GM12878 (cell line): ENCODE data around the gene STARD8. TPM values are rescaled to one million over a fixed set of nuclear protein-coding genes. Genes with fewer than 3 reads are reported as not detected.

ENCODE experiments used
- ATAC-seq: fragments of 200-7000 bp; cut with Tn5 transposase; 3 replicates; pipeline ENCODE4 v1.9.1; 2020; ENCODE audit warnings: mild to moderate bottlenecking, moderate library complexity
- BruUV-seq: library from RNA; stranded (reverse); fragments of 400-500 nt; replicated peaks from 2 replicates; lab custom pipeline; 2021; lab: Mats Ljungman, UMichigan
- CTCF ChIA-PET: fragments of 300-600 bp; sonication (Branson Sonifier 250); formaldehyde crosslinking; extraction: SDS; loops from one replicate; lab custom pipeline; 2021; ENCODE audit warnings: inconsistent platforms; lab: Yijun Ruan, JAX
- POLR2A ChIA-PET: fragments of 350-600 bp; formaldehyde crosslinking; extraction: SDS; loops from one replicate; lab custom pipeline; 2021; ENCODE audit warnings: inconsistent platforms; lab: Charles Lee
- RAD21 ChIA-PET: fragments of 300-600 bp; sonication (Branson Sonifier 250); formaldehyde crosslinking; loops from one replicate; lab custom pipeline; 2023; ENCODE audit warnings: antibody characterized with exemption; ENCODE audit not compliant: unreplicated experiment; lab: Charles Lee
- SMC1A ChIA-PET: fragments of 300-600 bp; sonication (Branson Sonifier 250); formaldehyde crosslinking; loops from one replicate; lab custom pipeline; 2023; ENCODE audit not compliant: unreplicated experiment, uncharacterized antibody; lab: Charles Lee
- DNase-seq: peaks from one replicate; pipeline ENCODE4 v3.0.0-alpha.2; 2011; ENCODE audit warnings: low read depth, low spot score
- FAIRE-seq: peaks from 3 replicates; lab custom pipeline; 2011; peaks lifted over from hg19 to GRCh38; lab: Jason Lieb, UNC
- H2AFZ ChIP-seq: 2 replicates; pipeline ENCODE4 v1.6.0; 2011; ENCODE audit warnings: low read depth, low read length, control low read depth; ENCODE audit not compliant: control insufficient read depth
- H3K27ac ChIP-seq: 2 replicates; pipeline ENCODE4 v1.5.1; 2011; ENCODE audit warnings: control low read depth; ENCODE audit not compliant: control insufficient read depth, insufficient read depth
- H3K27me3 ChIP-seq, 2 experiments: replicated peaks in 1 of 2; 2 replicates each; pipeline versions ENCODE4 v1.6.0 to v1.6.1; 2011; ENCODE audit warnings: low read length in 1 of 2; ENCODE audit not compliant: control insufficient read depth in 2 of 2, insufficient read depth in 2 of 2
- H3K36me3 ChIP-seq, 2 experiments: 2 replicates each; pipeline ENCODE4 v1.5.1; 2011; ENCODE audit warnings: low read length in 1 of 2; ENCODE audit not compliant: control insufficient read depth in 2 of 2, insufficient read depth in 2 of 2
- H3K4me1 ChIP-seq: 2 replicates; pipeline ENCODE4 v1.6.1; 2011; ENCODE audit warnings: mild to moderate bottlenecking, low read length, moderate library complexity, mixed read lengths; ENCODE audit not compliant: control insufficient read depth, insufficient read depth
- H3K4me2 ChIP-seq: 2 replicates; pipeline ENCODE4 v1.6.0; 2011; ENCODE audit warnings: control low read depth; ENCODE audit not compliant: control insufficient read depth, insufficient read depth
- H3K4me3 ChIP-seq: fragments of 200-600 bp; sonication (generic); 2 replicates; pipeline ENCODE4 v1.5.1; 2016
- H3K79me2 ChIP-seq: 2 replicates; pipeline ENCODE4 v1.6.0; 2011; ENCODE audit warnings: low read length; ENCODE audit not compliant: control insufficient read depth, insufficient read depth
- H3K9ac ChIP-seq: 2 replicates; pipeline ENCODE4 v1.8.0; 2011; ENCODE audit warnings: low read length, control low read depth, mixed read lengths; ENCODE audit not compliant: control insufficient read depth, insufficient read depth
- H3K9me3 ChIP-seq: replicated peaks from 3 replicates; pipeline ENCODE4 v1.5.1; 2011; ENCODE audit warnings: mild to moderate bottlenecking, low read length; ENCODE audit not compliant: control insufficient read depth, insufficient read depth
- H4K20me1 ChIP-seq: 2 replicates; pipeline ENCODE4 v1.6.0; 2011; ENCODE audit not compliant: control insufficient read depth, insufficient read depth
- BMI1 ChIP-seq: fragments of 450-650 bp; IDR thresholded peaks from 2 replicates; pipeline ENCODE4 v1.6.1; 2016; ENCODE audit warnings: mild to moderate bottlenecking, moderate library complexity, borderline replicate concordance
- BRCA1 ChIP-seq: IDR thresholded peaks from 2 replicates; pipeline ENCODE4 v1.6.1; 2011; ENCODE audit warnings: low read depth, low read length, improper control_type of control experiment
- EGR1 ChIP-seq, 2 experiments: IDR thresholded peaks; 1 replicate in 1 of 2; 2 replicates in 1 of 2; pipeline ENCODE4 v1.6.1; 2011 to 2012; ENCODE audit warnings: low read depth in 2 of 2, low read length in 2 of 2, borderline replicate concordance in 1 of 2, mild to moderate bottlenecking in 1 of 2, moderate library complexity in 1 of 2
- HDAC2 ChIP-seq: fragments of 200-600 bp; sonication (generic); IDR thresholded peaks from 2 replicates; pipeline ENCODE4 v1.6.1; 2017
- JUND ChIP-seq: IDR thresholded peaks from 2 replicates; pipeline ENCODE4 v1.6.1; 2012; ENCODE audit warnings: low read depth, mild to moderate bottlenecking, low read length, improper control_type of control experiment, moderate library complexity
- KAT2A ChIP-seq: conservative IDR thresholded peaks from 2 replicates; pipeline ENCODE4 v1.6.1; 2011; ENCODE audit warnings: low read depth, low read length; ENCODE audit not compliant: control insufficient read depth
- PAX8 ChIP-seq: fragments of 450-650 bp; IDR thresholded peaks from 2 replicates; pipeline ENCODE4 v1.6.1; 2017; ENCODE audit warnings: mild to moderate bottlenecking, moderate library complexity
- SIX5 ChIP-seq: IDR thresholded peaks from 2 replicates; pipeline ENCODE4 v1.6.1; 2011; ENCODE audit warnings: mild to moderate bottlenecking, low read depth, low read length, moderate library complexity; ENCODE audit not compliant: severe bottlenecking
- STAT3 ChIP-seq: IDR thresholded peaks from 2 replicates; pipeline ENCODE4 v1.6.1; 2011; ENCODE audit warnings: low read depth, low read length, improper control_type of control experiment
- SUZ12 ChIP-seq: fragments of 200-600 bp; sonication (generic); IDR thresholded peaks from one replicate; pipeline ENCODE4 v1.6.1; 2018; ENCODE audit warnings: antibody characterized with exemption, mild to moderate bottlenecking; ENCODE audit not compliant: unreplicated experiment
- TBL1XR1 ChIP-seq: IDR thresholded peaks from 2 replicates; pipeline ENCODE4 v1.6.1; 2012; ENCODE audit warnings: low read depth, low read length, improper control_type of control experiment
- WGBS: methylation state at CpG from one replicate; pipeline ENCODE4 v1.1.6; 2016; ENCODE audit warnings: low lambda C conversion rate; ENCODE audit not compliant: insufficient replicate concordance, insufficient coverage; ENCODE audit errors: missing lambda C conversion rate; 5-methylcytosine and 5-hydroxymethylcytosine counted together
- in situ Hi-C: fragments of 300-500 bp; cut with MboI; formaldehyde crosslinking; loops from 9 replicates; pipeline ENCODE4 v1.14.3; 2018; ENCODE audit warnings: mixed read lengths
- intact Hi-C: fragments of 100-400 bp; cut with micrococcal nuclease; formaldehyde crosslinking; loops from one replicate; pipeline ENCODE4 v1.14.2; 2022; ENCODE audit not compliant: unreplicated experiment
- polyA plus RNA-seq, 11 experiments: library from polyadenylated mRNA; depleted of rRNA in 4 of 11; unstranded in 6 of 11; stranded (reverse) in 5 of 11; fragments of >200 nt; fragmentation: Nextera tagmentation in 4 of 11; fragmentation: Illumina TruSeq in 1 of 11; extraction: Ambion mirVana in 4 of 11; extraction: Trizol in 1 of 11; gene quantifications; 1 replicate in 1 of 11; 2 replicates in 10 of 11; pipeline versions ENCODE4 v1.2.1 to v1.2.3, GENCODE V29; 2011 to 2016; ENCODE audit warnings: inconsistent platforms in 2 of 11, missing spikeins in 2 of 11, low read depth in 1 of 11
- total RNA-seq, 4 experiments: library from RNA; depleted of rRNA in 3 of 4; stranded (reverse); fragments of >200 nt in 3 of 4; fragmentation: Illumina TruSeq in 1 of 4; extraction: Trizol in 1 of 4; gene quantifications; 2 replicates each; pipeline versions ENCODE4 v1.2.1 to v1.2.3, GENCODE V29; 2013 to 2021
- TF ChIP-seq, protein P1 (sequence below): IDR thresholded peaks from 2 replicates; pipeline ENCODE4 v1.6.1; 2011; ENCODE audit warnings: borderline replicate concordance, low read depth, mild to moderate bottlenecking, moderate library complexity, low read length; ENCODE audit not compliant: insufficient read depth, poor library complexity, severe bottlenecking

Gene STARD8
- total and polyA plus RNA-seq, 10 of the 15 experiments (the other 5 are each of a cell fraction or from before 2014, with no cell fraction given): 0.03 to 0.14 (median 0.07) TPM; not detected in 6

DNA sequence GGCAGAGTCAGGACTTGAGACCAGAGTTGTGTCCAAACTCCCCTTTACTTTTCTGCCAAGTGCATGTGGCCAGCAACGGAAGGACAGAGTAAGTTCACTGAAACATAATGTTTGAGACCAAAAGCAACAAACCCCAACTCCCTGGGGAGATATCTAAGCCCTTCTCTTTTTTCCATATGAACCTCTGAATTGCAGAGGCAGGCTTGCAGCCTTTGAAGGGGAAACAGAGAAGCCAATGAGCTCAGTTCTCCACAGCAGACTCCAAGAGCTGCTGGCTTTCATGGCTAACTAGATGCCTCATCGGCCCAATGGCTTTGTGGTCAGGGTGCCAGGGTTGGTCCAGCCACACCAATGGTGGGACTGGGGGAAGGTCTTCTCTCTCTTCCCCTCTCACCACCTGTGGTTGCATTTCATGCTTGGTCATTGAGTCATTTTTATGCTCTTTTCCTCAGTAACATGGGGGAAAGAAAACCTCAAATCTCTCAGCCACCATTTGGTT, 34.0 kb downstream of the STARD8 start:
- 0% methylated on average over 2 of the region's 2 CpGs for WGBS
- Histone ChIP-seq H2AFZ (no peak overlapping the region), H4K20me1 (no peaks in the 10 kb centered on the region), H3K27me3 (no peaks in the 10 kb centered on the region; a peak in 1 of 4 replicates), H3K4me3 (no peak overlapping the region), H3K27ac (no peak overlapping the region)
- FAIRE-seq (no peak), ATAC-seq (no peak), DNase-seq (peak; percentile 3)
- no TSS peak for BruUV-seq
- intact Hi-C loops: no loop called here
- ChIA-PET RAD21 (no interaction called here), SMC1A (no interaction called here)
- no peak for TF ChIP-seq KAT2A
- no peak for TF ChIP-seq SUZ12
- no peak for TF ChIP-seq PAX8
- no peak for TF ChIP-seq SIX5
- TF ChIP-seq EGR1 (IDR thresholded peaks at IDR 0.05; ENCODE audit: borderline replicate concordance in 1 of 2, low read depth in 2 of 2, low read length in 2 of 2): no peak
- TF ChIP-seq HDAC2: no peak
- no peak for TF ChIP-seq STAT3
- TF ChIP-seq JUND: no peak
- TF ChIP-seq BMI1: no peak
- TF ChIP-seq, protein P1, sequence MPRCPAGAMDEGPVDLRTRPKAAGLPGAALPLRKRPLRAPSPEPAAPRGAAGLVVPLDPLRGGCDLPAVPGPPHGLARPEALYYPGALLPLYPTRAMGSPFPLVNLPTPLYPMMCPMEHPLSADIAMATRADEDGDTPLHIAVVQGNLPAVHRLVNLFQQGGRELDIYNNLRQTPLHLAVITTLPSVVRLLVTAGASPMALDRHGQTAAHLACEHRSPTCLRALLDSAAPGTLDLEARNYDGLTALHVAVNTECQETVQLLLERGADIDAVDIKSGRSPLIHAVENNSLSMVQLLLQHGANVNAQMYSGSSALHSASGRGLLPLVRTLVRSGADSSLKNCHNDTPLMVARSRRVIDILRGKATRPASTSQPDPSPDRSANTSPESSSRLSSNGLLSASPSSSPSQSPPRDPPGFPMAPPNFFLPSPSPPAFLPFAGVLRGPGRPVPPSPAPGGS: no peak
- no peak for TF ChIP-seq TBL1XR1
- no peak for TF ChIP-seq BRCA1
- TF ChIP-seq, all 136 proteins: peak for 0
- ChIA-PET CTCF (no interaction called here), POLR2A (no interaction called here)
- in situ Hi-C loops: no loop called here
- Histone ChIP-seq H3K79me2 (no peaks in the 10 kb centered on the region), H3K36me3 (no peaks in the 10 kb centered on the region), H3K4me1 (no peaks in the 10 kb centered on the region), H3K9ac (no peak overlapping the region), H3K9me3 (no peaks in the 10 kb centered on the region; the same call in 2 of the 3 replicates), H3K4me2 (no peak overlapping the region)
